HG03460 (cell line): ENCODE data around the gene HUNK.
"Not testable (repeated sequence)": the region's sequence is repeated elsewhere in the genome, so short reads cannot be mapped to it uniquely, and the experiment has no call there.

ENCODE experiments used
- ATAC-seq: cut with Tn5 transposase; IDR thresholded peaks from one replicate; pipeline ENCODE4 v1.9.1; 2021; ENCODE audit not compliant: unreplicated experiment

HUNK gene

GRCh38 chr21:31870472-31871193 lies 2.2 kb upstream of the HUNK start:
- no peak for ATAC-seq

GRCh38 chr21:31871371-31871770 lies 1.4 kb upstream of the HUNK start:
- not testable (repeated sequence) for ATAC-seq

GRCh38 chr21:31872072-31872451 lies 758 bp upstream of the HUNK start:
- no peak for ATAC-seq

- no peak for ATAC-seq
Measured at GRCh38 chr21:31873275-31873695, 465 bp downstream of the HUNK start.

- ATAC-seq: no peak
Measured at GRCh38 chr21:31873696-31874599, 1.1 kb downstream of the HUNK start.

- no peak for ATAC-seq
Measured at GRCh38 chr21:31874812-31875212, 2.0 kb downstream of the HUNK start.

- no peak for ATAC-seq
Measured at GRCh38 chr21:31875496-31876015, 2.7 kb downstream of the HUNK start.

GRCh38 chr21:31877463-31877957 lies 4.7 kb downstream of the HUNK start:
- no peak for ATAC-seq

GRCh38 chr21:31878831-31879230 lies 6.0 kb downstream of the HUNK start:
- ATAC-seq: no peak

- no peak for ATAC-seq
Measured at GRCh38 chr21:31879241-31879650, 6.4 kb downstream of the HUNK start.

- ATAC-seq: no peak
Measured at GRCh38 chr21:31879911-31880310, 7.1 kb downstream of the HUNK start.

GRCh38 chr21:31880816-31881215 lies 8.0 kb downstream of the HUNK start:
- no peak for ATAC-seq

- ATAC-seq: no peak
Measured at GRCh38 chr21:31882711-31883110, 9.9 kb downstream of the HUNK start.

- ATAC-seq: no peak
Measured at GRCh38 chr21:31885146-31885545, 12.3 kb downstream of the HUNK start.

GRCh38 chr21:31886915-31887314 lies 14.1 kb downstream of the HUNK start:
- ATAC-seq: no peak

- no peak for ATAC-seq
Measured at GRCh38 chr21:31887391-31887841, 14.6 kb downstream of the HUNK start.

GRCh38 chr21:31888936-31889371 lies 16.1 kb downstream of the HUNK start:
- no peak for ATAC-seq

GRCh38 chr21:31889460-31889859 lies 16.6 kb downstream of the HUNK start:
- ATAC-seq: no peak

- ATAC-seq: no peak
Measured at GRCh38 chr21:31892686-31893085, 19.9 kb downstream of the HUNK start.

GRCh38 chr21:31893851-31894415 lies 21.1 kb downstream of the HUNK start:
- ATAC-seq: no peak

- ATAC-seq: no peak
Measured at GRCh38 chr21:31894457-31894856, 21.6 kb downstream of the HUNK start.
